HepG2 (cell line): ENCODE data around the gene NOS1AP. TPM values are rescaled to one million over a fixed set of nuclear protein-coding genes. Genes with fewer than 3 reads are reported as not detected.

Experiments used
- ATAC-seq: fragments of 200-7000 bp; cut with Tn5 transposase; 3 replicates; pipeline ENCODE4 v1.9.1; 2020; ENCODE audit warnings: mild to moderate bottlenecking, moderate library complexity
- BruUV-seq: library from RNA; stranded (reverse); fragments of 400-500 nt; replicated peaks from 2 replicates; lab custom pipeline; 2021; lab: Mats Ljungman, UMichigan
- CTCF ChIA-PET: fragments of 300-600 bp; formaldehyde crosslinking; extraction: SDS; loops from one replicate; lab custom pipeline; 2021; ENCODE audit warnings: low total read pairs, inconsistent platforms, low intra/inter-chr PET ratio; lab: Yijun Ruan, JAX
- POLR2A ChIA-PET: fragments of 350-600 bp; sonication (Branson Sonifier 250); formaldehyde crosslinking; loops from one replicate; lab custom pipeline; 2020; ENCODE audit warnings: antibody characterized with exemption, inconsistent platforms; lab: Yijun Ruan, JAX
- DNase-seq: peaks from one replicate; pipeline ENCODE4 v3.0.0-alpha.2; 2015; ENCODE audit warnings: low spot score
- FAIRE-seq: peaks from 3 replicates; lab custom pipeline; 2011; peaks lifted over from hg19 to GRCh38; lab: Jason Lieb, UNC
- H2AFZ ChIP-seq: one replicate; pipeline ENCODE4 v1.6.1; 2011; ENCODE audit warnings: low read length, inconsistent platforms
- H3K27ac ChIP-seq: fragments of 300-600 bp; 3 replicates; pipeline ENCODE4 v1.8.0; 2011; ENCODE audit warnings: mixed run types, mild to moderate bottlenecking, mixed read lengths, low read length, inconsistent platforms; ENCODE audit not compliant: insufficient read depth; ENCODE audit errors: extremely low read length
- H3K27me3 ChIP-seq, 2 experiments: fragments of 200-600 bp in 1 of 2; 2 replicates in 1 of 2; 3 replicates in 1 of 2; pipeline versions ENCODE4 v1.6.0 to v1.8.0; 2011; ENCODE audit warnings: low read length in 2 of 2, mild to moderate bottlenecking in 2 of 2, moderate library complexity in 2 of 2, inconsistent platforms in 1 of 2; ENCODE audit not compliant: insufficient read depth in 2 of 2, control insufficient read depth in 1 of 2
- H3K36me3 ChIP-seq, 2 experiments: fragments of 200-600 bp in 1 of 2; replicated peaks in 1 of 2; 2 replicates in 1 of 2; 3 replicates in 1 of 2; pipeline versions ENCODE4 v1.5.1 to v1.8.0; 2011; ENCODE audit warnings: low read length in 2 of 2, inconsistent platforms in 1 of 2; ENCODE audit not compliant: insufficient read depth in 2 of 2, control insufficient read depth in 1 of 2
- H3K4me1 ChIP-seq: 2 replicates; pipeline ENCODE4 v1.5.1; 2012; ENCODE audit warnings: low read length, inconsistent platforms; ENCODE audit not compliant: insufficient read depth
- H3K4me2 ChIP-seq: 2 replicates; pipeline ENCODE4 v1.6.0; 2011; ENCODE audit warnings: low read depth, low read length, inconsistent platforms
- H3K4me3 ChIP-seq, 3 experiments: fragments of 200-600 bp in 1 of 3; sonication (generic), shearing (Covaris generic) in 1 of 3; replicated peaks in 1 of 3; 2 replicates each; pipeline ENCODE4 v1.5.1; 2011 to 2016; ENCODE audit warnings: low read length in 3 of 3, inconsistent platforms in 2 of 3, low read depth in 2 of 3, mild to moderate bottlenecking in 2 of 3, control low read depth in 1 of 3, mixed read lengths in 1 of 3; ENCODE audit not compliant: insufficient read depth in 1 of 3
- H3K79me2 ChIP-seq: one replicate; pipeline ENCODE4 v1.6.1; 2011; ENCODE audit warnings: low read length, inconsistent platforms; ENCODE audit not compliant: insufficient read depth
- H3K9ac ChIP-seq: 2 replicates; pipeline ENCODE4 v1.6.0; 2011; ENCODE audit warnings: mild to moderate bottlenecking, low read depth, low read length, inconsistent platforms; ENCODE audit not compliant: insufficient read depth
- H3K9me3 ChIP-seq: 2 replicates; pipeline ENCODE4 v1.5.1; 2012; ENCODE audit warnings: mild to moderate bottlenecking, low read length
- H4K20me1 ChIP-seq: 2 replicates; pipeline ENCODE4 v1.6.0; 2011; ENCODE audit warnings: inconsistent platforms, mild to moderate bottlenecking, low read length, moderate library complexity; ENCODE audit not compliant: insufficient read depth
- CENPX ChIP-seq: sonication (generic); formaldehyde crosslinking; IDR thresholded peaks from 2 replicates; pipeline ENCODE4 v1.9.0; 2021; ENCODE audit warnings: mild to moderate bottlenecking, missing genetic modification reagents, moderate library complexity
- DMAP1 ChIP-seq: IDR thresholded peaks from 2 replicates; pipeline ENCODE4 v1.6.1; 2016
- ELF3 ChIP-seq: IDR thresholded peaks from 2 replicates; pipeline ENCODE4 v1.6.1; 2016; ENCODE audit warnings: missing genetic modification reagents, missing compliant biosample characterization
- ETV5 ChIP-seq: IDR thresholded peaks from 2 replicates; pipeline ENCODE4 v1.6.1; 2018; ENCODE audit warnings: missing biosample characterization, missing genetic modification reagents, inconsistent platforms, borderline replicate concordance
- HCFC1 ChIP-seq: fragments of 150-350 bp; IDR thresholded peaks from 2 replicates; pipeline ENCODE4 v1.6.1; 2014; ENCODE audit warnings: low read depth, low read length
- HNRNPH1 ChIP-seq: fragments of 200-400 bp; formaldehyde crosslinking; optimal IDR thresholded peaks from 2 replicates; pipeline ENCODE3; 2017; ENCODE audit warnings: mild to moderate bottlenecking, low read depth, low read length
- HNRNPK ChIP-seq: fragments of 200-400 bp; formaldehyde crosslinking; IDR thresholded peaks from 2 replicates; pipeline ENCODE4 v1.6.1; 2018; ENCODE audit warnings: low read length, low read depth, moderate library complexity, mild to moderate bottlenecking; ENCODE audit not compliant: poor library complexity, severe bottlenecking
- HNRNPLL ChIP-seq: fragments of 200-400 bp; formaldehyde crosslinking; IDR thresholded peaks from 2 replicates; pipeline ENCODE4 v1.6.1; 2017; ENCODE audit warnings: mild to moderate bottlenecking, low read depth, low read length; ENCODE audit not compliant: poor library complexity, severe bottlenecking
- KLF16 ChIP-seq, 2 experiments: sonication (generic) in 1 of 2; formaldehyde crosslinking in 1 of 2; IDR thresholded peaks; 2 replicates each; pipeline versions ENCODE4 v1.6.1 to v1.8.0; 2016 to 2023; ENCODE audit warnings: missing genetic modification reagents in 2 of 2, missing compliant biosample characterization in 1 of 2
- MAFK ChIP-seq, 2 experiments: IDR thresholded peaks in 1 of 2; conservative IDR thresholded peaks in 1 of 2; 2 replicates each; pipeline ENCODE4 v1.6.1; 2011; ENCODE audit warnings: improper control_type of control experiment in 2 of 2, low read length in 2 of 2
- MATR3 ChIP-seq: sonication (generic); formaldehyde crosslinking; IDR thresholded peaks from 2 replicates; pipeline ENCODE4 v1.4.0; 2020; ENCODE audit warnings: missing genetic modification reagents
- NR2F6 ChIP-seq, 2 experiments: IDR thresholded peaks; 2 replicates each; pipeline ENCODE4 v1.6.1; 2016; ENCODE audit warnings: antibody characterized with exemption in 1 of 2, mild to moderate bottlenecking in 1 of 2
- ONECUT2 ChIP-seq: sonication (generic); formaldehyde crosslinking; IDR thresholded peaks from 2 replicates; pipeline ENCODE4 v1.4.0; 2020; ENCODE audit warnings: missing genetic modification reagents
- RBM22 ChIP-seq: fragments of 200-400 bp; formaldehyde crosslinking; optimal IDR thresholded peaks from 2 replicates; pipeline ENCODE3; 2017; ENCODE audit warnings: mild to moderate bottlenecking, low read length, moderate library complexity
- RELA ChIP-seq: sonication (generic); formaldehyde crosslinking; IDR thresholded peaks from 2 replicates; pipeline ENCODE4 v1.4.0; 2020; ENCODE audit warnings: missing genetic modification reagents
- SRF ChIP-seq: IDR thresholded peaks from 2 replicates; pipeline ENCODE4 v1.6.1; 2011; ENCODE audit warnings: mild to moderate bottlenecking, low read depth, low read length, moderate library complexity
- STAT5B ChIP-seq: sonication (generic); formaldehyde crosslinking; IDR thresholded peaks from 2 replicates; pipeline ENCODE4 v1.4.0; 2020; ENCODE audit warnings: missing genetic modification reagents
- TFAP4 ChIP-seq: sonication (generic); IDR thresholded peaks from 2 replicates; pipeline ENCODE4 v1.6.1; 2016; ENCODE audit warnings: low read depth, borderline replicate concordance
- ZNF230 ChIP-seq: sonication (generic); formaldehyde crosslinking; IDR thresholded peaks from 2 replicates; pipeline ENCODE4 v1.4.0; 2020; ENCODE audit warnings: mild to moderate bottlenecking, missing genetic modification reagents
- ZNF562 ChIP-seq: sonication (generic); formaldehyde crosslinking; IDR thresholded peaks from 2 replicates; pipeline ENCODE4 v1.8.0; 2022; ENCODE audit warnings: missing genetic modification reagents, borderline replicate concordance
- ZNF605 ChIP-seq: sonication (generic); formaldehyde crosslinking; IDR thresholded peaks from 2 replicates; pipeline ENCODE4 v1.8.0; 2022; ENCODE audit warnings: mild to moderate bottlenecking, missing genetic modification reagents
- ZNF724P ChIP-seq: sonication (generic); formaldehyde crosslinking; IDR thresholded peaks from 2 replicates; pipeline ENCODE4 v1.8.0; 2022; ENCODE audit warnings: missing genetic modification reagents, borderline replicate concordance
- WGBS: methylation state at CpG from one replicate; pipeline ENCODE4 v1.1.6; 2017; ENCODE audit warnings: low lambda C conversion rate; 5-methylcytosine and 5-hydroxymethylcytosine counted together
- in situ Hi-C: cut with HindIII; loops from 2 replicates; pipeline ENCODE4 v1.10.0; 2017; ENCODE audit warnings: low pct_unique_long_range_greater_than_20kb; ENCODE audit not compliant: extremely low pct_ligation_motif_present
- intact Hi-C: fragments of 100-400 bp; cut with micrococcal nuclease; formaldehyde crosslinking; loops from one replicate; pipeline ENCODE4 v1.10.0; 2022; ENCODE audit not compliant: unreplicated experiment
- polyA plus RNA-seq, 8 experiments: library from polyadenylated mRNA; depleted of rRNA in 3 of 8; stranded (reverse) in 7 of 8; unstranded in 1 of 8; fragments of >200 nt; fragmentation: Illumina TruSeq in 4 of 8; extraction: Trizol in 4 of 8; gene quantifications; 2 replicates each; pipeline versions ENCODE4 v1.2.1 to v1.2.3, GENCODE V29; 2011 to 2016; ENCODE audit warnings: low read depth in 4 of 8, missing spikeins in 1 of 8, mixed read lengths in 1 of 8; ENCODE audit not compliant: insufficient read depth in 1 of 8
- total RNA-seq, 5 experiments: library from RNA; depleted of rRNA; stranded (reverse); fragments of >200 nt; fragmentation: Illumina TruSeq; extraction: Trizol; gene quantifications; 2 replicates each; pipeline ENCODE4 v1.2.3, GENCODE V29; 2016; ENCODE audit warnings: low read depth in 1 of 5

The NOS1AP gene
- total and polyA plus RNA-seq, 2 of the 13 experiments (the other 11 are each of a cell fraction or from before 2014, with no cell fraction given) = 2.0 to 3.3 TPM

GRCh38 chr1:162372159-162373071, 302.9 kb downstream of the NOS1AP start (continued):
- 0 out of 2 replicates have a peak, but pooled peaks have one; percentile 18 for TF ChIP-seq TFAP4
- TF ChIP-seq NR2F6 (IDR thresholded peaks at IDR 0.05) = no peak
- peak; percentile 36; the same call in 1 of the 2 replicates for TF ChIP-seq NR2F6 (CRISPR knock-in tag; IDR thresholded peaks at IDR 0.05)
- no peak for TF ChIP-seq DMAP1 (CRISPR knock-in tag)
- TF ChIP-seq, all 625 proteins: peak for 7

- no peak overlapping the region for H3K27ac ChIP-seq
- DNase-seq (no peak), ATAC-seq (no peak), FAIRE-seq (no peak)
- no TSS peak for BruUV-seq
- H3K4me2 ChIP-seq = no peak overlapping the region
- peaks cover 10% of the 10 kb centered on the region for H3K4me1 ChIP-seq
- in situ Hi-C loops (no loop called here), intact Hi-C loops (no loop called here)
- H3K79me2 ChIP-seq = no peaks in the 10 kb centered on the region
- POLR2A ChIA-PET = no interaction called here
- CTCF ChIA-PET = no interaction called here
- no peak overlapping the region for H3K4me3 ChIP-seq
- H3K27me3 ChIP-seq = no peaks in the 10 kb centered on the region
- peaks cover 1 to 10% of the 10 kb centered on the region in 2 experiments; a peak in 3 of 5 replicates for H3K36me3 ChIP-seq
- TF ChIP-seq ZNF724P = no peak
- no peak for TF ChIP-seq ELF3 (CRISPR knock-in tag)
- TF ChIP-seq ZNF562 = no peak
- no peak for TF ChIP-seq ZNF605 (CRISPR knock-in tag)
- no peak for TF ChIP-seq HNRNPK
- TF ChIP-seq CENPX (CRISPR knock-in tag) = no peak
- TF ChIP-seq HNRNPLL = no peak
- no peak for TF ChIP-seq MATR3 (CRISPR knock-in tag)
- no peak for TF ChIP-seq ETV5
- TF ChIP-seq RBM22 = no peak
- TF ChIP-seq KLF16 (CRISPR knock-in tag; IDR thresholded peaks at IDR 0.05) = no peak
- no peak for TF ChIP-seq RELA (CRISPR knock-in tag)
- TF ChIP-seq HCFC1 = no peak
- TF ChIP-seq STAT5B (CRISPR knock-in tag) = no peak
- TF ChIP-seq ZNF230 (CRISPR knock-in tag) = no peak
- no peak for TF ChIP-seq ONECUT2 (CRISPR knock-in tag)
- TF ChIP-seq MAFK (conservative IDR thresholded peaks at IDR 0.05 in 1 of 2, IDR thresholded peaks at IDR 0.05 in 1 of 2; ENCODE audit: low read length in 2 of 2) = no peak
- TF ChIP-seq SRF = no peak
- TF ChIP-seq HNRNPH1 = no peak
- WGBS = 90% methylated on average over 1 of the region's 1 CpG
- H4K20me1 ChIP-seq = no peaks in the 10 kb centered on the region
- H3K9me3 ChIP-seq = no peaks in the 10 kb centered on the region
- H3K9ac ChIP-seq = no peak overlapping the region
- no peak overlapping the region for H2AFZ ChIP-seq
Measured at GRCh38 chr1:162373072-162373427, 303.6 kb downstream of the NOS1AP start.
